Mammary epithelial cell (primary cell): ENCODE measurements around the gene ZNF646.

ENCODE experiments used
- EZH2 ChIP-seq: IDR thresholded peaks from 2 replicates; pipeline ENCODE4 v1.6.1; 2012; ENCODE audit warnings: low read length, inconsistent platforms, borderline replicate concordance
- TF ChIP-seq, protein P1 (sequence below), 2 donors: IDR thresholded peaks in 1 of 2; conservative IDR thresholded peaks in 1 of 2; 2 replicates each; pipeline ENCODE4 v1.5.1; 2011 to 2012; ENCODE audit warnings: inconsistent platforms in 2 of 2, low read length in 2 of 2, mild to moderate bottlenecking in 2 of 2, control low read depth in 1 of 2, low read depth in 1 of 2; ENCODE audit not compliant: insufficient read depth in 1 of 2; ENCODE audit errors: extremely low read depth in 1 of 2

DNA sequence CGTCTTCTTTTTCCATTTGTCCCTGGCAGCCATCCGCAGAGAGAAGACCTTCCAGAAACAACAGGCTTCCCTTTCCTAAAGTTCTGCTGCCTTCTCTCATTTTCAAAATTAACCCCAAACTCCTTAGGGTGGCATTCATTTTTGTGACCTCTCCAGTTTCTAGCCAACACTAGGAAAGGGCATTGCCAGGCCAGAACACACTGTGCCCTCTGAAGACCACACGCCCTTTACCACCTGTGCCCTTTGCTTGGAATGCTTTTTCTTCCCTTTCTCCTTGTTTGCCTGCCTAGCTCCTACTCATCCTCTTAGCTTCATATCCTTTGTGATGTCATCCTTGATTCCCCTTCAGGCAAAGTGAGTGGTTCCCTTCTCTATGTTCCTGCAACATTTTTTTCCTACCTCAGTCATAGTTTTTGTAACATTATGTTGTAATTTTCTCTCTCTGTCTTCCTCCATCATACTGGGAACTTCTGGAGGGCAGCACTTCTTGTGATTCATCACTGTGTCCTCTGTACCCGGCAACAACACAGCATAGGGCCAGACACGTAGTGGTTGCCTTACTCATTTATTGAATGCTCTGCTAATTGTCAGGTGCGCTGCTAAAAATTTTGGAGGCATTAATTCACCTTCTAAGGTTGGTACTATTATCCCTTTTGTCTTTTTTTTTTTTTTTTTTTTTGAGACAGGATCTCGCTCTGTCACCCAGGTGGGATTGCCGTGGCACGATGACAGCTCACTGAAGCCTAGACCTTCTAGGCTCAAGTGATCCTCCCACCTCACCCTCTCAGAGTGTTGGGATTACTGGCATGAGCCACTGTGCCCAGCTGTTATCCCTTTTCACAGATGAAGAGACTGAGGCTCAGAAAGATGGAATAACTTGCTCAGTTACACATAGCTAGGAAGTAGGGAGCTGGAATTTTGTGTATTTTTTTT lies 44.3 kb downstream of the ZNF646 start:
- TF ChIP-seq, protein P1, sequence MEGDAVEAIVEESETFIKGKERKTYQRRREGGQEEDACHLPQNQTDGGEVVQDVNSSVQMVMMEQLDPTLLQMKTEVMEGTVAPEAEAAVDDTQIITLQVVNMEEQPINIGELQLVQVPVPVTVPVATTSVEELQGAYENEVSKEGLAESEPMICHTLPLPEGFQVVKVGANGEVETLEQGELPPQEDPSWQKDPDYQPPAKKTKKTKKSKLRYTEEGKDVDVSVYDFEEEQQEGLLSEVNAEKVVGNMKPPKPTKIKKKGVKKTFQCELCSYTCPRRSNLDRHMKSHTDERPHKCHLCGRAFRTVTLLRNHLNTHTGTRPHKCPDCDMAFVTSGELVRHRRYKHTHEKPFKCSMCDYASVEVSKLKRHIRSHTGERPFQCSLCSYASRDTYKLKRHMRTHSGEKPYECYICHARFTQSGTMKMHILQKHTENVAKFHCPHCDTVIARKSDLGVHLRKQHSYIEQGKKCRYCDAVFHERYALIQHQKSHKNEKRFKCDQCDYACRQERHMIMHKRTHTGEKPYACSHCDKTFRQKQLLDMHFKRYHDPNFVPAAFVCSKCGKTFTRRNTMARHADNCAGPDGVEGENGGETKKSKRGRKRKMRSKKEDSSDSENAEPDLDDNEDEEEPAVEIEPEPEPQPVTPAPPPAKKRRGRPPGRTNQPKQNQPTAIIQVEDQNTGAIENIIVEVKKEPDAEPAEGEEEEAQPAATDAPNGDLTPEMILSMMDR (conservative IDR thresholded peaks at IDR 0.05 in 1 of 2, IDR thresholded peaks at IDR 0.05 in 1 of 2; ENCODE audit: extremely low read depth in 1 of 2, insufficient read depth in 1 of 2, low read depth in 1 of 2, low read length in 2 of 2), result no peak
- no peak for TF ChIP-seq EZH2
